ENCODE results near the gene RPL41.
A peak's percentile ranks its signal among the peaks of the same experiment; 100 is the strongest.
"Not testable (repeated sequence)": the region's sequence is repeated elsewhere in the genome, so short reads cannot be mapped to it uniquely, and the experiment has no call there.

Gene RPL41

GRCh38 chr12:56104109-56104814, 12.2 kb upstream of the RPL41 start, which contains the start of gene PA2G4:
Gene PA2G4, plus strand, starts transcription at chr12:56104559. Its CDS starts 179 bp downstream, at chr12:56104738.
- DNase-seq (ENCODE audit: insufficient read length): peak; percentile 99
- TF ChIP-seq TAF1 (IDR thresholded peaks at IDR 0.05; ENCODE audit: borderline replicate concordance, low read depth, low read length) (peak; percentile 46; the same call in 1 of the 2 replicates), POLR2A (IDR thresholded peaks at IDR 0.05; ENCODE audit: low read depth, low read length) (peak; percentile 83), POLR2AphosphoS5 (IDR thresholded peaks at IDR 0.05; ENCODE audit: low read depth, low read length) (peak; percentile 84)
- FAIRE-seq: peak; percentile 89

- DNase-seq (ENCODE audit: insufficient read length) (no peak), FAIRE-seq (no peak)
- TF ChIP-seq TAF1 (IDR thresholded peaks at IDR 0.05; ENCODE audit: borderline replicate concordance, low read depth, low read length) (no peak), POLR2AphosphoS5 (IDR thresholded peaks at IDR 0.05; ENCODE audit: low read depth, low read length) (no peak; the same call in 1 of the 2 replicates), POLR2A (IDR thresholded peaks at IDR 0.05; ENCODE audit: low read depth, low read length) (no peak)
Observed at GRCh38 chr12:56104815-56105608, 11.4 kb upstream of the RPL41 start.

- no peak for TF ChIP-seq POLR2A (IDR thresholded peaks at IDR 0.05; ENCODE audit: low read depth, low read length)
- TF ChIP-seq POLR2AphosphoS5 (IDR thresholded peaks at IDR 0.05; ENCODE audit: low read depth, low read length): no peak
- no peak for TF ChIP-seq TAF1 (IDR thresholded peaks at IDR 0.05; ENCODE audit: borderline replicate concordance, low read depth, low read length)
- no peak for FAIRE-seq
- DNase-seq (ENCODE audit: insufficient read length): no peak
Observed at GRCh38 chr12:56105609-56105902, 10.9 kb upstream of the RPL41 start.

- no peak for TF ChIP-seq TAF1 (IDR thresholded peaks at IDR 0.05; ENCODE audit: borderline replicate concordance, low read depth, low read length)
- TF ChIP-seq POLR2A (IDR thresholded peaks at IDR 0.05; ENCODE audit: low read depth, low read length): no peak
- TF ChIP-seq POLR2AphosphoS5 (IDR thresholded peaks at IDR 0.05; ENCODE audit: low read depth, low read length): no peak
- no peak for DNase-seq (ENCODE audit: insufficient read length)
- no peak for FAIRE-seq
Observed at GRCh38 chr12:56107242-56107641, 9.2 kb upstream of the RPL41 start.

- FAIRE-seq (no peak), DNase-seq (ENCODE audit: insufficient read length) (no peak)
- TF ChIP-seq POLR2AphosphoS5 (IDR thresholded peaks at IDR 0.05; ENCODE audit: low read depth, low read length) (no peak), TAF1 (IDR thresholded peaks at IDR 0.05; ENCODE audit: borderline replicate concordance, low read depth, low read length) (no peak), POLR2A (IDR thresholded peaks at IDR 0.05; ENCODE audit: low read depth, low read length) (no peak)
Observed at GRCh38 chr12:56110571-56110970, 5.9 kb upstream of the RPL41 start.

- no peak; the same call in 1 of the 2 replicates for TF ChIP-seq POLR2AphosphoS5 (IDR thresholded peaks at IDR 0.05; ENCODE audit: low read depth, low read length)
- peak; percentile 24; the same call in 1 of the 2 replicates for TF ChIP-seq POLR2A (IDR thresholded peaks at IDR 0.05; ENCODE audit: low read depth, low read length)
- DNase-seq (ENCODE audit: insufficient read length) (no peak), FAIRE-seq (no peak)
Observed at GRCh38 chr12:56114084-56114483, 2.3 kb upstream of the RPL41 start.

- TF ChIP-seq POLR2A (IDR thresholded peaks at IDR 0.05; ENCODE audit: low read depth, low read length): no peak
- no peak for TF ChIP-seq POLR2AphosphoS5 (IDR thresholded peaks at IDR 0.05; ENCODE audit: low read depth, low read length)
- TF ChIP-seq TAF1 (IDR thresholded peaks at IDR 0.05; ENCODE audit: borderline replicate concordance, low read depth, low read length): no peak
- FAIRE-seq: no peak
- no peak for DNase-seq (ENCODE audit: insufficient read length)
Observed at GRCh38 chr12:56115329-56115728, 1.1 kb upstream of the RPL41 start.

GRCh38 chr12:56117082-56117706, 761 bp downstream of the RPL41 start:
- peak; percentile 14 for FAIRE-seq
- not testable (repeated sequence) for DNase-seq (ENCODE audit: insufficient read length)

GRCh38 chr12:56117778-56118687, 1.6 kb downstream of the RPL41 start, which contains the start of gene ZC3H10:
Gene ZC3H10, plus strand, starts transcription at chr12:56118266. Its CDS starts 2,297 bp downstream, at chr12:56120563.
- TF ChIP-seq TAF1 (IDR thresholded peaks at IDR 0.05; ENCODE audit: borderline replicate concordance, low read depth, low read length): peak; percentile 71; the same call in 1 of the 2 replicates
- TF ChIP-seq POLR2A (IDR thresholded peaks at IDR 0.05; ENCODE audit: low read depth, low read length): peak; percentile 99
- peak; percentile 99 for TF ChIP-seq POLR2AphosphoS5 (IDR thresholded peaks at IDR 0.05; ENCODE audit: low read depth, low read length)
- FAIRE-seq (peak; percentile 99), DNase-seq (ENCODE audit: insufficient read length) (peak; percentile 88)

- no peak for FAIRE-seq
- TF ChIP-seq TAF1 (IDR thresholded peaks at IDR 0.05; ENCODE audit: borderline replicate concordance, low read depth, low read length): no peak
- no peak for TF ChIP-seq POLR2A (IDR thresholded peaks at IDR 0.05; ENCODE audit: low read depth, low read length)
- TF ChIP-seq POLR2AphosphoS5 (IDR thresholded peaks at IDR 0.05; ENCODE audit: low read depth, low read length): no peak
- peak; percentile 28 for DNase-seq (ENCODE audit: insufficient read length)
Observed at GRCh38 chr12:56118688-56119357, 2.4 kb downstream of the RPL41 start.
